Dermis microvascular lymphatic vessel endothelial cell (primary cell): ENCODE data around the gene CFC1B. TPM values are rescaled to one million over a fixed set of nuclear protein-coding genes. Genes with fewer than 3 reads are reported as not detected.
"Not testable (repeated sequence)": the region's sequence is repeated elsewhere in the genome, so short reads cannot be mapped to it uniquely, and the experiment has no call there.

Experiments
- DNase-seq, 2 donors: peaks; one replicate each; pipeline versions ENCODE4 v3.0.0 to v3.0.0-alpha.2; 2010; ENCODE audit warnings: low read depth in 2 of 2
- total RNA-seq: library from RNA; depleted of rRNA; stranded (reverse); fragments of >200 nt; gene quantifications from 2 replicates; pipeline ENCODE4 v1.2.1, GENCODE V29; 2014

Gene CFC1B
- total RNA-seq = not detected in 2 replicates

- not testable (repeated sequence) for DNase-seq
Observed at GRCh38 chr2:130520992-130521391, at the start of gene CFC1B. Gene CFC1B (plus strand): TSS chr2:130521222. CDS start chr2:130521485, 263 bp downstream.

GRCh38 chr2:130491073-130491472 is 29.9 kb upstream of the CFC1B start:
- DNase-seq = not testable (repeated sequence)

- not testable (repeated sequence) for DNase-seq
Observed at GRCh38 chr2:130509228-130509627, 11.8 kb upstream of the CFC1B start, which contains the start of gene POTEI. Gene POTEI (minus strand): TSS chr2:130509328. CDS start chr2:130509235, 93 bp downstream.

GRCh38 chr2:130510807-130511746 is 9.9 kb upstream of the CFC1B start:
- not testable (repeated sequence) for DNase-seq

- not testable (repeated sequence) for DNase-seq
Observed at GRCh38 chr2:130511747-130512451, 9.1 kb upstream of the CFC1B start.

GRCh38 chr2:130518516-130519106 is 2.4 kb upstream of the CFC1B start:
- DNase-seq = not testable (repeated sequence)

- DNase-seq = not testable (repeated sequence)
Observed at GRCh38 chr2:130522390-130522789, 1.4 kb downstream of the CFC1B start.

GRCh38 chr2:130527365-130527967 is 6.4 kb downstream of the CFC1B start:
- DNase-seq = not testable (repeated sequence)

- DNase-seq = not testable (repeated sequence)
Observed at GRCh38 chr2:130529545-130529944, 8.5 kb downstream of the CFC1B start.

GRCh38 chr2:130530212-130530611 is 9.2 kb downstream of the CFC1B start:
- not testable (repeated sequence) for DNase-seq

- DNase-seq = not testable (repeated sequence)
Observed at GRCh38 chr2:130531225-130531624, 10.2 kb downstream of the CFC1B start.

GRCh38 chr2:130531672-130532071 is 10.7 kb downstream of the CFC1B start:
- DNase-seq = not testable (repeated sequence)

GRCh38 chr2:130536654-130537053 is 15.6 kb downstream of the CFC1B start:
- not testable (repeated sequence) for DNase-seq

- DNase-seq = not testable (repeated sequence)
Observed at GRCh38 chr2:130538271-130538670, 17.2 kb downstream of the CFC1B start.

GRCh38 chr2:130542789-130543188 is 21.8 kb downstream of the CFC1B start:
- not testable (repeated sequence) for DNase-seq

- DNase-seq = not testable (repeated sequence)
Observed at GRCh38 chr2:130543785-130544528, 22.9 kb downstream of the CFC1B start.

GRCh38 chr2:130544978-130545377 is 24.0 kb downstream of the CFC1B start:
- not testable (repeated sequence) for DNase-seq

GRCh38 chr2:130548418-130548817 is 27.4 kb downstream of the CFC1B start:
- DNase-seq = not testable (repeated sequence)

- not testable (repeated sequence) for DNase-seq
Observed at GRCh38 chr2:130549475-130549874, 28.5 kb downstream of the CFC1B start.

GRCh38 chr2:130554178-130554577 is 33.2 kb downstream of the CFC1B start:
- not testable (repeated sequence) for DNase-seq
